ENCODE data around the gene MAP3K13. TPM values are rescaled to one million over a fixed set of nuclear protein-coding genes. Genes with fewer than 3 reads are reported as not detected.

Gene MAP3K13
- total and polyA plus RNA-seq, 3 donors from 2014 or later = 37.1 to 66.5 (median 43.7) TPM

DNA sequence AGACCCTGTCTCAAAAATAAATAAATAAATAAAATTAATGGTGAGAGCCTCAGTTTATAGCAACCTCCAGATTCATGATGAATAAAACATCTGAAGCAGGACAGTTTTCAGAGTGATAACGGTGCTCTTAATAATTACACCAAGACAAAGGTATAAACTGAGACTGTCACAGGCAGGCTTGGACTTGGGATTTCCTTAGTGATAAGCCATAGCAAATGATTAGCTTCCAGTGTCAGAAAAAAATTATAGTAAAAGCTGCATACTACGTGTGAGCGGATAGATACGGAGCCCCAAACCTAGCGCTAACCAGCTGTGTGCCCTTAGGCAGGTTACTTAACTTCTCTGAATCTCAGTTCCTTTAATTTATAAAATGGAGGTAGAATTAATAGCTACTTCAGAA, 167.9 kb downstream of the MAP3K13 start:
- Histone ChIP-seq H3K4me1 (peaks cover 5% of the 10 kb centered on the region), H3K4me3 (no peak overlapping the region), H3K27me3 (no peaks in the 10 kb centered on the region), H3K9me3 (no peaks in the 10 kb centered on the region), H3K27ac (no peak overlapping the region), H3K36me3 (ENCODE audit: low read depth, missing control alignments) (no peaks in the 10 kb centered on the region)
- WGBS, 2 donors = 54 to 67% methylated on average over 5 of the region's 5 CpGs
- DNase-seq = no peak
- intact Hi-C loops (cut with DNase I; ENCODE audit: low total_unique reads) = no loop called here
- TF ChIP-seq, protein P1, sequence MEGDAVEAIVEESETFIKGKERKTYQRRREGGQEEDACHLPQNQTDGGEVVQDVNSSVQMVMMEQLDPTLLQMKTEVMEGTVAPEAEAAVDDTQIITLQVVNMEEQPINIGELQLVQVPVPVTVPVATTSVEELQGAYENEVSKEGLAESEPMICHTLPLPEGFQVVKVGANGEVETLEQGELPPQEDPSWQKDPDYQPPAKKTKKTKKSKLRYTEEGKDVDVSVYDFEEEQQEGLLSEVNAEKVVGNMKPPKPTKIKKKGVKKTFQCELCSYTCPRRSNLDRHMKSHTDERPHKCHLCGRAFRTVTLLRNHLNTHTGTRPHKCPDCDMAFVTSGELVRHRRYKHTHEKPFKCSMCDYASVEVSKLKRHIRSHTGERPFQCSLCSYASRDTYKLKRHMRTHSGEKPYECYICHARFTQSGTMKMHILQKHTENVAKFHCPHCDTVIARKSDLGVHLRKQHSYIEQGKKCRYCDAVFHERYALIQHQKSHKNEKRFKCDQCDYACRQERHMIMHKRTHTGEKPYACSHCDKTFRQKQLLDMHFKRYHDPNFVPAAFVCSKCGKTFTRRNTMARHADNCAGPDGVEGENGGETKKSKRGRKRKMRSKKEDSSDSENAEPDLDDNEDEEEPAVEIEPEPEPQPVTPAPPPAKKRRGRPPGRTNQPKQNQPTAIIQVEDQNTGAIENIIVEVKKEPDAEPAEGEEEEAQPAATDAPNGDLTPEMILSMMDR (IDR thresholded peaks at IDR 0.05) = no peak

DNA sequence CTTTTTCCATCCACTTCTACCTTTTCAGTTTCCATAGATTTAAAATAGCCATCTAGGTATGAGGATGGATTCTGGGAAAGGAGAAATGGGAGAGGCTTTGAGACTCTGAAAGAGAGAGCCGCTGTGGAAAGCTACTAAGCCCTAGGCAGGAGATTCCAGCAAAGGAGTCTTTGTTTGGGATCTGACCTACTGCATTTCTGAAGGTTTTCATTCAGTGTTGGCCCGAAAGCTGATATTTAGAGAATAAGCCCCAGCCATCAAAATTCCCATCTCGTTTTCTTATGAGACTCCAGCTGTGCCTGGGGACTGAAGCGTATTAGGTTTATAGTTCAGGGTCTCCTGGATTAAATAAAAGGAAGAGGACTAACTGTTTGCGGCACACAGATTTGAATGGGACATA, 170.0 kb downstream of the MAP3K13 start:
- no peak for DNase-seq
- Histone ChIP-seq H3K27me3 (no peaks in the 10 kb centered on the region), H3K27ac (no peak overlapping the region), H3K4me1 (peaks cover 5% of the 10 kb centered on the region), H3K9me3 (no peaks in the 10 kb centered on the region), H3K36me3 (ENCODE audit: low read depth, missing control alignments) (no peaks in the 10 kb centered on the region), H3K4me3 (no peak overlapping the region)
- intact Hi-C loops (cut with DNase I; ENCODE audit: low total_unique reads) = no loop called here
- TF ChIP-seq POLR2A (IDR thresholded peaks at IDR 0.05) = no peak
- TF ChIP-seq, protein P1 (IDR thresholded peaks at IDR 0.05) = no peak
- 59 to 60% methylated on average over 5 of the region's 5 CpGs for WGBS, 2 donors

DNA sequence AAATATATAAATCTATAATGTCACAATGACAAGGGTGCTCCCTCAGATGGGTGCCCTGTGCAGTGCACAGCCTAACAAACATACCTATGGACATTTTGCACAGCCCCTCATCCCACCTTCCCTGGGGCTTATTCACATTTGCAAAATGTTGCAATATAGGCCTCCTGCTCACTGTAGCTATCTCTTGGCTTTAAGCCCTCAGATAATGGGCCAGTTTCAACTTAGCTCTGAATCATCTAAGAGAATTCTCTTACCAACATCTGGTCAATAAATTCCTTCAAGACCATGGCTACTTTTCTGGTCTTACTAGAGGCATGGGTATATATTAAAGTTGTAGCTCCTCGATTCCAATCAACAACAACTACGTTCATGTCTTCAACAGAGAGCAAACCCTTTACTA, 171.6 kb downstream of the MAP3K13 start:
- Histone ChIP-seq H3K4me3 (no peak overlapping the region), H3K27me3 (no peaks in the 10 kb centered on the region), H3K36me3 (ENCODE audit: low read depth, missing control alignments) (no peaks in the 10 kb centered on the region), H3K9me3 (no peaks in the 10 kb centered on the region), H3K4me1 (peaks cover 5% of the 10 kb centered on the region), H3K27ac (no peak overlapping the region)
- 77 to 86% methylated on average over 2 of the region's 2 CpGs for WGBS, 2 donors
- no peak for DNase-seq
- no peak for TF ChIP-seq POLR2A (IDR thresholded peaks at IDR 0.05)
- TF ChIP-seq, protein P1 (IDR thresholded peaks at IDR 0.05) = no peak
- intact Hi-C loops (cut with DNase I; ENCODE audit: low total_unique reads) = no loop called here

DNA sequence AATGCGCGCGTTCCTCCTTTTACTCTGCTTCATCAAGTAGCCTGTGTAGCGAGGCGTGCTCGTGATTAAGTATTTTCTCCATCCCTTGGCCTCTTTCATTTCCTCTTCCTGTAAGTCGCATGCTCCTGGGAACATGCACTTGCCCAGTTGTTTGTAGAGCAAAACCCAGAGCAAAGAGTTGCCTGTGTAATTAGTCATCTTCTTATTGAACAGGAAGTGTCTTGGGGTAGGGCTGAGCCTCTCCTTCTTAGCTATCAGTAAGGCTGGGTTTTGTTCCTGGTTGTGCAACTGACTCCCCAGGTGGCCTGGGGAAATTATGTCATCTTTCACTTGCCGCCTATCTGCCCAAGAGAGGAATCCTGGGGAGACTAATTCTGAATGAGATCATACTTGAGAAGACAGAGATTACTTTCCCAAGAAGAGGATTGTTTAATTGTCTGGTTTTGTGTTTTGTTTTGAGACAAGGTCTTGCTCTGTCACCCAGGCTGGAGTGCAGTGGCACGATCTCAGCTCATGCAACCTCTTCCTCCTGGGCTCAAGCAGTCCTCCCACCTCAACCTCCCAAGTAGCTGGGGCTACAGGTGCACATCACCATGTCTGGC, 174.5 kb downstream of the MAP3K13 start:
- DNase-seq = no peak
- no peak overlapping the region for H3K27ac ChIP-seq
- 61 to 67% methylated on average over 9 of the region's 9 CpGs for WGBS, 2 donors

More for the DNA sequence above, 174.5 kb downstream of the MAP3K13 start:
- H3K9me3 ChIP-seq = no peaks in the 10 kb centered on the region
- intact Hi-C loops (cut with DNase I; ENCODE audit: low total_unique reads) = no loop called here
- H3K27me3 ChIP-seq = no peaks in the 10 kb centered on the region
- no peak for TF ChIP-seq POLR2A (IDR thresholded peaks at IDR 0.05)
- TF ChIP-seq, protein P1 (IDR thresholded peaks at IDR 0.05) = no peak
- H3K4me3 ChIP-seq = no peak overlapping the region
- no peaks in the 10 kb centered on the region for H3K36me3 ChIP-seq (ENCODE audit: low read depth, missing control alignments)
- H3K4me1 ChIP-seq = peaks cover 5% of the 10 kb centered on the region

Other genes with a start within 250 kb of the MAP3K13 start
- gene C3orf70, start 210.1 kb upstream of the MAP3K13 start, total RNA-seq = 10 to 100 TPM; 21.0 to 33.5 TPM
- 11.9 TPM for gene C3orf70, start 210.1 kb upstream of the MAP3K13 start, polyA plus RNA-seq (ENCODE audit: insufficient read depth, low read depth, low replicate concordance)
- 1 to 10 TPM; 5.2 to 7.5 TPM for gene EHHADH, start 109.1 kb upstream of the MAP3K13 start, total RNA-seq
- 6.1 TPM for gene EHHADH, start 109.1 kb upstream of the MAP3K13 start, polyA plus RNA-seq (ENCODE audit: insufficient read depth, low read depth, low replicate concordance)
- gene TMEM41A, start 135.9 kb downstream of the MAP3K13 start, total RNA-seq = 10 to 100 TPM; 34.4 to 38.7 TPM
- gene TMEM41A, start 135.9 kb downstream of the MAP3K13 start, polyA plus RNA-seq (ENCODE audit: insufficient read depth, low read depth, low replicate concordance) = 29.9 TPM
- 10 to 100 TPM; 15.0 to 18.0 TPM for gene LIPH, start 189.5 kb downstream of the MAP3K13 start, total RNA-seq
- 4.2 TPM for gene LIPH, start 189.5 kb downstream of the MAP3K13 start, polyA plus RNA-seq (ENCODE audit: insufficient read depth, low read depth, low replicate concordance)
- 10 to 100 TPM; 56.7 to 88.1 TPM for gene SENP2, start 223.2 kb downstream of the MAP3K13 start, total RNA-seq
- 146 TPM for gene SENP2, start 223.2 kb downstream of the MAP3K13 start, polyA plus RNA-seq (ENCODE audit: insufficient read depth, low read depth, low replicate concordance)

Measured in testis (tissue), 3 donors.